GM23338 (cell line): Measurements from ENCODE around the gene FILIP1L. TPM values are rescaled to one million over a fixed set of nuclear protein-coding genes. Genes with fewer than 3 reads are reported as not detected.

Experiments
- ATAC-seq: fragments of 200-7000 bp; cut with Tn5 transposase; 3 replicates; pipeline ENCODE4 v1.9.1; 2020
- DNase-seq: peaks from one replicate; pipeline ENCODE4 v3.0.0-alpha.2; 2015; ENCODE audit warnings: low spot score
- H2AFZ ChIP-seq: fragments of 200-600 bp; sonication (generic); 2 replicates; pipeline ENCODE4 v1.8.0; 2016; ENCODE audit warnings: antibody characterized with exemption, mild to moderate bottlenecking, moderate library complexity
- H3F3A ChIP-seq: fragments of 200-600 bp; sonication (generic); replicated peaks from 2 replicates; pipeline ENCODE4 v1.8.0; 2017; ENCODE audit warnings: antibody characterized with exemption, mixed run types, low read depth
- H3K27ac ChIP-seq: fragments of 200-600 bp; sonication (generic); 2 replicates; pipeline ENCODE4 v1.6.1; 2016; ENCODE audit warnings: low read depth
- H3K27me3 ChIP-seq: fragments of 200-600 bp; sonication (generic); 2 replicates; pipeline ENCODE4 v1.8.0; 2016; ENCODE audit warnings: mild to moderate bottlenecking, mixed run types, moderate library complexity; ENCODE audit not compliant: insufficient read depth
- H3K36me3 ChIP-seq: fragments of 200-600 bp; sonication (generic); 2 replicates; pipeline ENCODE4 v1.8.0; 2016; ENCODE audit warnings: mild to moderate bottlenecking; ENCODE audit not compliant: insufficient read depth
- H3K4me1 ChIP-seq: fragments of 200-600 bp; sonication (generic); 2 replicates; pipeline ENCODE4 v1.8.0; 2016; ENCODE audit warnings: mild to moderate bottlenecking, moderate library complexity; ENCODE audit not compliant: insufficient read depth
- H3K4me2 ChIP-seq: fragments of 200-600 bp; sonication (generic); 2 replicates; pipeline ENCODE4 v1.7.1; 2017; ENCODE audit warnings: mixed run types
- H3K4me3 ChIP-seq: fragments of 200-600 bp; sonication (generic); 2 replicates; pipeline ENCODE4 v1.6.1; 2016; ENCODE audit warnings: mixed run types
- H3K79me2 ChIP-seq: fragments of 200-600 bp; sonication (generic); replicated peaks from 2 replicates; pipeline ENCODE4 v1.8.0; 2017; ENCODE audit warnings: mild to moderate bottlenecking; ENCODE audit not compliant: insufficient read depth
- H3K9me2 ChIP-seq: fragments of 200-600 bp; sonication (generic); 2 replicates; pipeline ENCODE4 v1.8.0; 2017; ENCODE audit not compliant: insufficient read depth
- H4K20me1 ChIP-seq: fragments of 200-600 bp; sonication (generic); replicated peaks from 2 replicates; pipeline ENCODE4 v1.8.0; 2017; ENCODE audit warnings: mild to moderate bottlenecking; ENCODE audit not compliant: insufficient read depth
- H3K27ac Mint-ChIP-seq: 2 replicates; pipeline ENCODE4 v1.8.0; 2020; ENCODE audit warnings: inconsistent platforms, mild to moderate bottlenecking, moderate library complexity, mixed read lengths
- H3K27me3 Mint-ChIP-seq: 3 replicates; pipeline ENCODE4 v1.8.0; 2022; ENCODE audit warnings: low read depth, mild to moderate bottlenecking, moderate library complexity, mixed read lengths, inconsistent platforms; ENCODE audit not compliant: insufficient read depth, poor library complexity
- H3K36me3 Mint-ChIP-seq: 3 replicates; pipeline ENCODE4 v1.8.0; 2021; ENCODE audit warnings: low read depth, mild to moderate bottlenecking, inconsistent platforms, moderate library complexity, mixed read lengths
- H3K4me1 Mint-ChIP-seq: 3 replicates; pipeline ENCODE4 v1.8.0; 2020; ENCODE audit warnings: mild to moderate bottlenecking, inconsistent platforms, mixed read lengths
- H3K4me3 Mint-ChIP-seq: 3 replicates; pipeline ENCODE4 v1.8.0; 2021; ENCODE audit warnings: moderate library complexity, mild to moderate bottlenecking, inconsistent platforms, mixed read lengths
- H3K9me3 Mint-ChIP-seq: 3 replicates; pipeline ENCODE4 v1.8.0; 2020; ENCODE audit warnings: moderate library complexity, mild to moderate bottlenecking, inconsistent platforms, mixed read lengths
- CREB1 ChIP-seq: fragments of 250-450 bp; sonication (Bioruptor Pico); IDR thresholded peaks from 2 replicates; pipeline ENCODE4 v1.5.0; 2020; ENCODE audit warnings: low read depth, mild to moderate bottlenecking, moderate library complexity
- CTCF ChIP-seq, 2 experiments: fragments of 200-600 bp in 1 of 2; sonication (generic) in 1 of 2; conservative IDR thresholded peaks; 2 replicates each; pipeline versions ENCODE4 v1.5.1 to v1.6.1; 2016 to 2017; ENCODE audit warnings: antibody characterized with exemption in 2 of 2, low read depth in 2 of 2, mild to moderate bottlenecking in 2 of 2, moderate library complexity in 1 of 2
- EZH2 ChIP-seq: fragments of 200-600 bp; sonication (generic); IDR thresholded peaks from one replicate; pipeline ENCODE4 v1.8.0; 2017; ENCODE audit warnings: antibody characterized with exemption, mild to moderate bottlenecking, low read depth; ENCODE audit not compliant: unreplicated experiment
- NANOG ChIP-seq: IDR thresholded peaks from 2 replicates; pipeline ENCODE4 v1.6.1; 2016; ENCODE audit warnings: antibody characterized with exemption, borderline replicate concordance
- ZNF331 ChIP-seq: fragments of 250-450 bp; sonication (Bioruptor Pico); IDR thresholded peaks from 2 replicates; pipeline ENCODE4 v1.5.0; 2020; ENCODE audit warnings: low read depth, mild to moderate bottlenecking, moderate library complexity
- polyA plus RNA-seq: library from polyadenylated mRNA; unstranded; fragments of >200 nt; fragmentation: Nextera tagmentation; extraction: Ambion mirVana; gene quantifications from 2 replicates; pipeline ENCODE4 v1.2.1, GENCODE V29; 2016
- total RNA-seq: library from RNA; depleted of rRNA; stranded (reverse); fragments of >200 nt; shearing (Covaris generic); gene quantifications from 2 replicates; pipeline ENCODE4 v1.2.3, GENCODE V29; 2014
- TF ChIP-seq, protein P1 (sequence below): fragments of 250-450 bp; sonication (Bioruptor Pico); IDR thresholded peaks from 2 replicates; pipeline ENCODE4 v1.5.0; 2020; ENCODE audit warnings: mild to moderate bottlenecking, moderate library complexity

FILIP1L gene
- total and polyA plus RNA-seq, 2 experiments from 2014 or later = 1.6 TPM; not detected in 1

- TF ChIP-seq, protein P1, sequence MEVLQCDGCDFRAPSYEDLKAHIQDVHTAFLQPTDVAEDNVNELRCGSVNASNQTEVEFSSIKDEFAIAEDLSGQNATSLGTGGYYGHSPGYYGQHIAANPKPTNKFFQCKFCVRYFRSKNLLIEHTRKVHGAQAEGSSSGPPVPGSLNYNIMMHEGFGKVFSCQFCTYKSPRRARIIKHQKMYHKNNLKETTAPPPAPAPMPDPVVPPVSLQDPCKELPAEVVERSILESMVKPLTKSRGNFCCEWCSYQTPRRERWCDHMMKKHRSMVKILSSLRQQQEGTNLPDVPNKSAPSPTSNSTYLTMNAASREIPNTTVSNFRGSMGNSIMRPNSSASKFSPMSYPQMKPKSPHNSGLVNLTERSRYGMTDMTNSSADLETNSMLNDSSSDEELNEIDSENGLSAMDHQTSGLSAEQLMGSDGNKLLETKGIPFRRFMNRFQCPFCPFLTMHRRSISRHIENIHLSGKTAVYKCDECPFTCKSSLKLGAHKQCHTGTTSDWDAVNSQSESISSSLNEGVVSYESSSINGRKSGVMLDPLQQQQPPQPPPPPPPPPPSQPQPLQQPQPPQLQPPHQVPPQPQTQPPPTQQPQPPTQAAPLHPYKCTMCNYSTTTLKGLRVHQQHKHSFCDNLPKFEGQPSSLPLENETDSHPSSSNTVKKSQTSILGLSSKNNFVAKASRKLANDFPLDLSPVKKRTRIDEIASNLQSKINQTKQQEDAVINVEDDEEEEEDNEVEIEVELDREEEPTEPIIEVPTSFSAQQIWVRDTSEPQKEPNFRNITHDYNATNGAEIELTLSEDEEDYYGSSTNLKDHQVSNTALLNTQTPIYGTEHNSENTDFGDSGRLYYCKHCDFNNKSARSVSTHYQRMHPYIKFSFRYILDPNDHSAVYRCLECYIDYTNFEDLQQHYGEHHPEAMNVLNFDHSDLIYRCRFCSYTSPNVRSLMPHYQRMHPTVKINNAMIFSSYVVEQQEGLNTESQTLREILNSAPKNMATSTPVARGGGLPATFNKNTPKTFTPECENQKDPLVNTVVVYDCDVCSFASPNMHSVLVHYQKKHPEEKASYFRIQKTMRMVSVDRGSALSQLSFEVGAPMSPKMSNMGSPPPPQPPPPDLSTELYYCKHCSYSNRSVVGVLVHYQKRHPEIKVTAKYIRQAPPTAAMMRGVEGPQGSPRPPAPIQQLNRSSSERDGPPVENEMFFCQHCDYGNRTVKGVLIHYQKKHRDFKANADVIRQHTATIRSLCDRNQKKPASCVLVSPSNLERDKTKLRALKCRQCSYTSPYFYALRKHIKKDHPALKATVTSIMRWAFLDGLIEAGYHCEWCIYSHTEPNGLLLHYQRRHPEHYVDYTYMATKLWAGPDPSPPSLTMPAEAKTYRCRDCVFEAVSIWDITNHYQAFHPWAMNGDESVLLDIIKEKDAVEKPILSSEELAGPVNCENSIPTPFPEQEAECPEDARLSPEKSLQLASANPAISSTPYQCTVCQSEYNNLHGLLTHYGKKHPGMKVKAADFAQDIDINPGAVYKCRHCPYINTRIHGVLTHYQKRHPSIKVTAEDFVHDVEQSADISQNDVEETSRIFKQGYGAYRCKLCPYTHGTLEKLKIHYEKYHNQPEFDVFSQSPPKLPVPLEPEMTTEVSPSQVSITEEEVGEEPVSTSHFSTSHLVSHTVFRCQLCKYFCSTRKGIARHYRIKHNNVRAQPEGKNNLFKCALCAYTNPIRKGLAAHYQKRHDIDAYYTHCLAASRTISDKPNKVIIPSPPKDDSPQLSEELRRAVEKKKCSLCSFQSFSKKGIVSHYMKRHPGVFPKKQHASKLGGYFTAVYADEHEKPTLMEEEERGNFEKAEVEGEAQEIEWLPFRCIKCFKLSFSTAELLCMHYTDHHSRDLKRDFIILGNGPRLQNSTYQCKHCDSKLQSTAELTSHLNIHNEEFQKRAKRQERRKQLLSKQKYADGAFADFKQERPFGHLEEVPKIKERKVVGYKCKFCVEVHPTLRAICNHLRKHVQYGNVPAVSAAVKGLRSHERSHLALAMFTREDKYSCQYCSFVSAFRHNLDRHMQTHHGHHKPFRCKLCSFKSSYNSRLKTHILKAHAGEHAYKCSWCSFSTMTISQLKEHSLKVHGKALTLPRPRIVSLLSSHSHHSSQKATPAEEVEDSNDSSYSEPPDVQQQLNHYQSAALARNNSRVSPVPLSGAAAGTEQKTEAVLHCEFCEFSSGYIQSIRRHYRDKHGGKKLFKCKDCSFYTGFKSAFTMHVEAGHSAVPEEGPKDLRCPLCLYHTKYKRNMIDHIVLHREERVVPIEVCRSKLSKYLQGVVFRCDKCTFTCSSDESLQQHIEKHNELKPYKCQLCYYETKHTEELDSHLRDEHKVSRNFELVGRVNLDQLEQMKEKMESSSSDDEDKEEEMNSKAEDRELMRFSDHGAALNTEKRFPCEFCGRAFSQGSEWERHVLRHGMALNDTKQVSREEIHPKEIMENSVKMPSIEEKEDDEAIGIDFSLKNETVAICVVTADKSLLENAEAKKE (CRISPR knock-in tag) = no peak
These were observed 31.1 kb downstream of the FILIP1L start (continued) for GRCh38 chr3:100083209-100083608.

GRCh38 chr3:100082714-100083113 lies 31.6 kb downstream of the FILIP1L start:
- no peaks in the 10 kb centered on the region for H3K27me3 ChIP-seq
- ATAC-seq (no peak), DNase-seq (no peak)
- no peaks in the 10 kb centered on the region for H4K20me1 ChIP-seq
- no peaks in the 10 kb centered on the region for H3K9me2 ChIP-seq
- no peaks in the 10 kb centered on the region for H3K36me3 ChIP-seq
- H3K4me3 ChIP-seq = no peak overlapping the region
- Mint-ChIP-seq H3K4me1 (peaks cover 18% of the 10 kb centered on the region), H3K27ac (no peak overlapping the region), H3K4me3 (no peak overlapping the region), H3K36me3 (no peaks in the 10 kb centered on the region), H3K27me3 (no peaks in the 10 kb centered on the region), H3K9me3 (no peaks in the 10 kb centered on the region)
- no peaks in the 10 kb centered on the region for H3K79me2 ChIP-seq
- no peak overlapping the region for H3K4me2 ChIP-seq
- H3K4me1 ChIP-seq = peaks cover 7% of the 10 kb centered on the region; the same call in 1 of the 2 replicates
- H3K27ac ChIP-seq = no peak overlapping the region
- H2AFZ ChIP-seq = no peak overlapping the region
- H3F3A ChIP-seq = no peaks in the 10 kb centered on the region
- TF ChIP-seq CTCF (conservative IDR thresholded peaks at IDR 0.05; ENCODE audit: low read depth in 2 of 2) (no peak), CREB1 (CRISPR knock-in tag) (no peak), EZH2 (no peak), ZNF331 (no peak), NANOG (no peak)
- TF ChIP-seq, protein P1 (CRISPR knock-in tag) = no peak
